OCI-LY1 (cell line): ENCODE measurements around the gene PPT2.

ENCODE experiments used
- H2AFZ ChIP-seq: fragments of 200-600 bp; sonication (generic), shearing (Covaris generic); 2 replicates; pipeline ENCODE4 v1.6.0; 2014; ENCODE audit warnings: antibody characterized with exemption, mild to moderate bottlenecking, low read length
- H3F3A ChIP-seq: fragments of 200-600 bp; sonication (generic), shearing (Covaris generic); 2 replicates; pipeline ENCODE4 v1.6.0; 2014; ENCODE audit warnings: mild to moderate bottlenecking, antibody characterized with exemption, low read length, moderate library complexity; ENCODE audit not compliant: insufficient read depth
- H3K27ac ChIP-seq: fragments of 200-600 bp; sonication (generic); 2 replicates; pipeline ENCODE4 v1.5.1; 2014; ENCODE audit warnings: low read length, mixed run types, mild to moderate bottlenecking, low read depth; ENCODE audit not compliant: poor library complexity, severe bottlenecking
- H3K27me3 ChIP-seq: fragments of 200-600 bp; sonication (generic); 2 replicates; pipeline ENCODE4 v1.6.0; 2014; ENCODE audit warnings: antibody characterized with exemption, mild to moderate bottlenecking, low read length, moderate library complexity; ENCODE audit not compliant: insufficient read depth
- H3K36me3 ChIP-seq: fragments of 200-600 bp; sonication (generic); 2 replicates; pipeline ENCODE4 v1.6.1; 2014; ENCODE audit warnings: mild to moderate bottlenecking, antibody characterized with exemption, low read length, moderate library complexity, mixed read lengths; ENCODE audit not compliant: insufficient read depth
- H3K4me1 ChIP-seq: fragments of 200-600 bp; sonication (generic); 2 replicates; pipeline ENCODE4 v1.5.1; 2014; ENCODE audit warnings: mild to moderate bottlenecking, low read length, moderate library complexity; ENCODE audit not compliant: insufficient read depth, severe bottlenecking
- H3K4me2 ChIP-seq: fragments of 200-600 bp; sonication (generic), shearing (Covaris generic); 2 replicates; pipeline ENCODE4 v1.6.1; 2014; ENCODE audit warnings: low read length
- H3K4me3 ChIP-seq: fragments of 200-600 bp; sonication (generic); 2 replicates; pipeline ENCODE4 v1.5.1; 2014; ENCODE audit warnings: low read length, low read depth, mild to moderate bottlenecking, mixed read lengths; ENCODE audit not compliant: poor library complexity, severe bottlenecking
- H3K79me2 ChIP-seq: fragments of 200-600 bp; shearing (Covaris generic); 2 replicates; pipeline ENCODE4 v1.6.1; 2016; ENCODE audit warnings: mixed run types, low read length, mixed read lengths; ENCODE audit not compliant: insufficient read depth
- H3K9ac ChIP-seq: fragments of 200-600 bp; sonication (generic), shearing (Covaris generic); 2 replicates; pipeline ENCODE4 v1.6.1; 2014; ENCODE audit warnings: mild to moderate bottlenecking, low read length, mixed read lengths
- H3K9me2 ChIP-seq: fragments of 200-600 bp; sonication (generic), shearing (Covaris generic); 2 replicates; pipeline ENCODE4 v1.6.1; 2014; ENCODE audit warnings: low read depth, mild to moderate bottlenecking, low read length, mixed read lengths
- H3K9me3 ChIP-seq: fragments of 200-600 bp; shearing (Covaris generic); 2 replicates; pipeline ENCODE4 v1.6.1; 2014; ENCODE audit warnings: low read length, mixed read lengths
- H4K20me1 ChIP-seq: fragments of 200-600 bp; sonication (generic), shearing (Covaris generic); 2 replicates; pipeline ENCODE4 v1.6.0; 2016; ENCODE audit warnings: mild to moderate bottlenecking, low read length; ENCODE audit not compliant: insufficient read depth
- CTCF ChIP-seq: fragments of 200-600 bp; sonication (generic), shearing (Covaris generic); IDR thresholded peaks from 2 replicates; pipeline ENCODE4 v1.5.1; 2017; ENCODE audit warnings: mild to moderate bottlenecking, antibody characterized with exemption, low read length, moderate library complexity, mixed read lengths
- EZH2 ChIP-seq: fragments of 200-600 bp; sonication (generic), shearing (Covaris generic); IDR thresholded peaks from 2 replicates; pipeline ENCODE4 v1.8.0; 2017; ENCODE audit warnings: borderline replicate concordance, mixed run types, mild to moderate bottlenecking, antibody characterized with exemption, low read length, moderate library complexity, mixed read lengths

Gene PPT2

GRCh38 chr6:32132110-32132509, 21.8 kb upstream of the PPT2 start:
- peaks cover 21% of the 10 kb centered on the region for H3K4me1 ChIP-seq
- no peak overlapping the region for H3K4me2 ChIP-seq
- no peaks in the 10 kb centered on the region for H3K27me3 ChIP-seq
- 0 out of 2 replicates have a peak, but pooled peaks cover 4% of the 10 kb centered on the region for H3F3A ChIP-seq
- H4K20me1 ChIP-seq, result no peaks in the 10 kb centered on the region
- H2AFZ ChIP-seq, result no peak overlapping the region
- no peaks in the 10 kb centered on the region for H3K36me3 ChIP-seq
- H3K9ac ChIP-seq, result no peak overlapping the region
- no peak overlapping the region for H3K4me3 ChIP-seq
- H3K79me2 ChIP-seq, result no peaks in the 10 kb centered on the region
- TF ChIP-seq EZH2 (no peak), CTCF (no peak)
- no peaks in the 10 kb centered on the region for H3K9me2 ChIP-seq
- H3K27ac ChIP-seq, result no peak overlapping the region
- H3K9me3 ChIP-seq, result no peaks in the 10 kb centered on the region

- Histone ChIP-seq H3K9me3 (no peaks in the 10 kb centered on the region), H3K9ac (no peak overlapping the region), H3K27me3 (no peaks in the 10 kb centered on the region), H3F3A (0 out of 2 replicates have a peak, but pooled peaks cover 4% of the 10 kb centered on the region), H3K36me3 (no peaks in the 10 kb centered on the region), H3K27ac (no peak overlapping the region), H3K79me2 (no peaks in the 10 kb centered on the region), H3K4me3 (no peak overlapping the region), H3K4me2 (no peak overlapping the region), H3K4me1 (peaks cover 12% of the 10 kb centered on the region), H2AFZ (no peak overlapping the region), H3K9me2 (no peaks in the 10 kb centered on the region), H4K20me1 (no peaks in the 10 kb centered on the region)
- TF ChIP-seq CTCF (no peak), EZH2 (no peak)
Observed at GRCh38 chr6:32133786-32134185, 20.2 kb upstream of the PPT2 start.

GRCh38 chr6:32137454-32137853, 16.5 kb upstream of the PPT2 start:
- no peak overlapping the region for H3K9ac ChIP-seq
- H3K79me2 ChIP-seq, result no peaks in the 10 kb centered on the region
- H2AFZ ChIP-seq, result no peak overlapping the region
- no peaks in the 10 kb centered on the region for H3K9me2 ChIP-seq
- H3K4me3 ChIP-seq, result no peak overlapping the region
- no peaks in the 10 kb centered on the region for H3K4me1 ChIP-seq
- H3F3A ChIP-seq, result no peaks in the 10 kb centered on the region
- no peak overlapping the region for H3K27ac ChIP-seq
- H3K9me3 ChIP-seq, result no peaks in the 10 kb centered on the region
- H3K36me3 ChIP-seq, result no peaks in the 10 kb centered on the region
- no peak for TF ChIP-seq EZH2
- no peak for TF ChIP-seq CTCF
- no peaks in the 10 kb centered on the region for H3K27me3 ChIP-seq
- H3K4me2 ChIP-seq, result no peak overlapping the region
- H4K20me1 ChIP-seq, result no peaks in the 10 kb centered on the region
